Nucleus accumbens (tissue), 56 donors: ENCODE results near the gene TTC9C.
A peak's percentile ranks its signal among the peaks of the same experiment; 100 is the strongest.

Experiments
- DNase-seq, 56 donors: peaks; one replicate each; lab custom pipeline; 2025; lab: John Stamatoyannopoulos, UW

The TTC9C gene

DNA sequence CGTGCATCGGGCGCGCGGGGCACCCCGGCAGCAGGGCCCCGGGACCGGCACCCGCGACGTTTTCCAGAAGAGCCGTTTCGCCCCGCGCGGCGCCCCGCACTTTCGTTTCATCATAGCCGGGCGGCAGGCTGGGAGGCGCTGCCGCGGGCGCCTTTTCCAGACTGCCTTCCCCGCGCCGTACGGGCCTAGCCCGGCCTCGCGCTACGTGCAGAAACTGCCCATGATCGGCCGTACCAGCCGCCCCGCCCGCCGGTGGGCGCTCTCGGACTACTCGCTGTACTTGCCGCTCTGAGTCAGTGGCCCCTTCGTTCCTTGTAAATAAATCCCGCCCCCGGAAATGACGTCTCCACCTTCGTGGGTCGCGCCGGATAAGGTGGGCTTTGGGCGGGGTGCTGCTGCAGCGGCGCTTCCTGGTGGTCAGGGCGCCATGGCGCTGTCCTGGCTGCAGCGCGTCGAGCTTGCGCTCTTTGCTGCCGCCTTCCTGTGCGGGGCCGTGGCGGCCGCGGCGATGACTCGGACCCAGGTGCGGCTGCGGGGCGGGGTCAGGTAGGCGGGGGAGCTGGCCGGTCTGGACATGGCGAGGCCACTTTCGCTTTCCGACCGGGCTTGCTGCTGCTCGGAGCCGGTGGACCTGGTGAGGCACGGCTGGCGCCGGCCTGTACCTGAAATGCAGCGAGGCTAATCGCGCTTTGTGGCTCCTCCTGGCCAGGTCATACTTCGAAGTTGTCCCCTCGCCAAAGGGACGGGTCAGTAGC is 58.9 kb downstream of the TTC9C start, which contains the start of gene TMEM179B:
Gene TMEM179B (plus strand): TSS at position 398 of the 755 bp plus-strand sequence. CDS start 30 bp downstream, at position 428.
- peak; percentile 72 to 99 (median 94) for DNase-seq
